Activated CD8-positive, alpha-beta memory T cell treated with anti-CD3 and anti-CD28 coated beads, Interleukin-2, amount 10 ng/mL, durations not matched to agents 7 days and 5 days (primary cell): ENCODE data around the gene PRDM15. TPM values are rescaled to one million over a fixed set of nuclear protein-coding genes. Genes with fewer than 3 reads are reported as not detected.

Source experiments
- ATAC-seq: fragments of 150-1000 bp; cut with Tn5 transposase; one replicate; pipeline ENCODE4 v1.10.0; 2021; ENCODE audit warnings: moderate library complexity
- CTCF ChIA-PET: fragments of 350-600 bp; sonication (Branson Sonifier 250); formaldehyde crosslinking; loops from one replicate; lab custom pipeline; 2021; ENCODE audit warnings: antibody characterized with exemption; lab: Charles Lee
- DNase-seq: peaks from one replicate; pipeline ENCODE4 v3.0.0-alpha.2; 2020
- H3K27ac Mint-ChIP-seq: one replicate; pipeline ENCODE4 v1.8.0; 2021; ENCODE audit warnings: mild to moderate bottlenecking, mixed read lengths
- H3K27me3 Mint-ChIP-seq: one replicate; pipeline ENCODE4 v1.8.0; 2021; ENCODE audit warnings: mixed read lengths
- H3K36me3 Mint-ChIP-seq: one replicate; pipeline ENCODE4 v1.8.0; 2021; ENCODE audit warnings: mild to moderate bottlenecking, mixed read lengths
- H3K4me1 Mint-ChIP-seq: one replicate; pipeline ENCODE4 v1.8.0; 2021; ENCODE audit warnings: mixed read lengths
- H3K4me3 Mint-ChIP-seq: one replicate; pipeline ENCODE4 v1.8.0; 2021; ENCODE audit warnings: mild to moderate bottlenecking, moderate library complexity, mixed read lengths
- H3K9me3 Mint-ChIP-seq: one replicate; pipeline ENCODE4 v1.8.0; 2022; ENCODE audit warnings: low read depth, mixed read lengths
- total RNA-seq, 2 experiments: library from RNA; stranded (reverse); gene quantifications; one replicate each; pipeline ENCODE4 v1.2.3, GENCODE V29; 2021

The PRDM15 gene
- total RNA-seq, 2 experiments from 2014 or later: 10.8 to 13.4 TPM

GRCh38 chr21:41769521-41769920 lies 109.6 kb downstream of the PRDM15 start:
- no peak overlapping the region for H3K27ac Mint-ChIP-seq
- H3K4me3 Mint-ChIP-seq: no peak overlapping the region
- ATAC-seq (no peak), DNase-seq (no peak)
- H3K27me3 Mint-ChIP-seq: peaks cover 71% of the 10 kb centered on the region
- H3K36me3 Mint-ChIP-seq: peaks cover 6% of the 10 kb centered on the region
- CTCF ChIA-PET: interaction anchor here (2.0 kb wide), 1 partner anchor 487 kb away, joined by 8 read pairs; no protein-coding TSS in a partner anchor
- H3K9me3 Mint-ChIP-seq: no peaks in the 10 kb centered on the region
- peaks cover 28% of the 10 kb centered on the region for H3K4me1 Mint-ChIP-seq

DNA sequence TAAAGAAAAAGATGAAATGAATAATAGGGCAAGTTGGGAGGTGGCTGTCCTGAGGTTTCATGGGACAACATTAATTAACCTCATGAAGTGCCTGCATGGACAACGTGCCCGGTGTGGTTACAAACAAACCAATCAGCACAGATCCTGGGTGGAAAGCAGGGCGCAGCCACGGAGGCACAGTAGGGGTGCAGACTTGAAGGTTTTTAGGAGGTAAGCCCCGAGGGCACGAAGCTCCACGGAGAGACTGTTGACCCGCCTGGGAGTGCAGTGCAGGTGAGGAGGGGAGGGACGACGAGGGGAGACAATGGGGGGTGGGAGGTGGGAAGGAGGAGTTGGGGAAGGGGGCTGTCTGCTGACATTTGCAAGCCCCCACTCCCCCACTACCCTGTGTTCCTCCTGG lies 110.0 kb downstream of the PRDM15 start:
- DNase-seq (no peak), ATAC-seq (no peak)
- H3K36me3 Mint-ChIP-seq: peaks cover 6% of the 10 kb centered on the region
- H3K27me3 Mint-ChIP-seq: peaks cover 72% of the 10 kb centered on the region
- H3K4me1 Mint-ChIP-seq: peaks cover 28% of the 10 kb centered on the region
- no peaks in the 10 kb centered on the region for H3K9me3 Mint-ChIP-seq
- CTCF ChIA-PET: interaction anchor here (1.2 to 2.0 kb wide), 2 partner anchors 485 to 486 kb away, joined by 4 to 8 read pairs; no protein-coding TSS in a partner anchor
- H3K4me3 Mint-ChIP-seq: peak overlapping the region; percentile 53
- H3K27ac Mint-ChIP-seq: no peak overlapping the region

DNA sequence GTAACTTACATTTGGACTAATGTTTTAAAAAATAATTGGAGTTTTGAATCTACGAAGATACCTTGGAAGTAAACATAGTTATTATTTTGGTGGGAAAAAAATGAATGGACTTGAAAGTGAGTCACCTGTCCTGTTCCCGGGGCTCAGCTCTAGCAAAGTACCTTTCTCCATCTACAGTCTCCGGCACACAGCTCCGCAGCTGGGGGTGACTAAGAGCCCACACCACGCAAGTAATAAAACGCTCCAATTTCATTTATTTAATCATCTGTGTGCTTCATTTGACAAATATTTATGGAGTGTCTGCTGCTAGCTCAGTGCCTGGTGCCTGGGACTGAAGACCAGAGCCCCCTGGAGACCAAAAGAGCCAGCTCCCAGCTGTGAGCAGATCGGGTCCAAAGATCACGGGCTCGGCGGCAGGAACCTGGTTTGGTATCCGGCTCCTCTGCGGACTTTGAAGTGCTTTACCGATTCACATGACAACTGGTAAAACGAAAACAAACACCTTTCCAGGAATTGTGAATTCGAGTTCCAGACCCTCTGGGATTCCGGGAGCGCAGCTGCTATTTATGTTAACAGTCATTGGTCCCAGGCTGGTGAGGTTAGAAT lies 110.6 kb downstream of the PRDM15 start:
- DNase-seq (peak; percentile 46), ATAC-seq (peak; percentile 24)
- Mint-ChIP-seq H3K36me3 (peaks cover 6% of the 10 kb centered on the region), H3K4me3 (peak overlapping the region; percentile 53), H3K27ac (no peak overlapping the region), H3K4me1 (peaks cover 28% of the 10 kb centered on the region), H3K27me3 (peaks cover 77% of the 10 kb centered on the region), H3K9me3 (no peaks in the 10 kb centered on the region)
- CTCF ChIA-PET: interaction anchor here (0.7 to 2.0 kb wide), 3 partner anchors 156 to 486 kb away, joined by 3 to 8 read pairs (median 4); no protein-coding TSS in a partner anchor

- DNase-seq (no peak), ATAC-seq (no peak)
- Mint-ChIP-seq H3K27me3 (peaks cover 80% of the 10 kb centered on the region), H3K27ac (peak overlapping the region; percentile 38), H3K36me3 (peaks cover 6% of the 10 kb centered on the region), H3K4me3 (peak overlapping the region; percentile 67), H3K9me3 (no peaks in the 10 kb centered on the region), H3K4me1 (peaks cover 28% of the 10 kb centered on the region)
- CTCF ChIA-PET: interaction anchor here (0.7 to 2.0 kb wide), 3 partner anchors 155 to 485 kb away, joined by 3 to 8 read pairs (median 4); no protein-coding TSS in a partner anchor
Observed at GRCh38 chr21:41767606-41768436, 111.3 kb downstream of the PRDM15 start.

DNA sequence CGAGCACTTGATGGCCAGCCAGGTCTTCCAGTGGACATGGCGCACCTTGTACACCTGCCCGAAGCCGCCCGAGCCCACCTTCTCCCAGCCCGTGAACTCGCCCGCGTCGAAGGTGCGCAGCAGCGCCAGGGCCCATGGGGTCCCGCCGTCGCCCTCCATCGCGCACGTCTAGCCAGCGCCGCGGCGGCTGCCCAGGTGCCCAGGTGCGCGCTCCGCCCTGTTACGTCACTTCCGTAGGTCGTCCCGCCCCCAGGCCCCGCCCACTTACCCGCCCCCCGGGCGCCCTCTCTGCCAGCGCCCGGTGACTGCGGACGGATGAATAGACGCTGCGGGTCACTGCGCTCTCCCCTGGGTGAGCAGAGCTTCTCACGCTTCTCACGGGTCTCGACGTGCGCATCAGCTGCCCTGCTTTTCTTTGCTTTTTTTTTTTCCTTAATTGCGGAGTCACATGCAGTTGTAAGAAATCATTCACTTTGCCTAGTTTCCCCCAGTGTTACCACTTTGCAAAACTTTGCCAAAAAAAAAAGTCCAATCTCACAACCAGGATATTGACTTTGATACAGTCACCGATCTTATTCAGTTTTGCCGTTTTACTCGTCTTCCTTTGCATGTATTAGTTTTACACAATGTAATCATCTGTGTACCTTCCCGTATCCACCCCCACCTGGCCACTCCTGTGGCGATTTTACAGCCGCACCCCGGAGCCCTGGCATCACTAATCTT lies 112.1 kb downstream of the PRDM15 start, which contains the start of gene RIPK4:
RIPK4 (minus strand) TSS at position 170 of the 723 bp plus-strand sequence; CDS start at position 159, 11 bp downstream.
- peaks cover 28% of the 10 kb centered on the region for H3K4me1 Mint-ChIP-seq
- ATAC-seq: peak; percentile 65
- CTCF ChIA-PET: no interaction called here
- H3K36me3 Mint-ChIP-seq: peaks cover 6% of the 10 kb centered on the region
- no peaks in the 10 kb centered on the region for H3K9me3 Mint-ChIP-seq
- H3K27ac Mint-ChIP-seq: peak within 1 kb of the TSS; percentile 38
- H3K27me3 Mint-ChIP-seq: peaks cover 85% of the 10 kb centered on the region
- peak; percentile 65 for DNase-seq
- H3K4me3 Mint-ChIP-seq: peak within 1 kb of the TSS; percentile 67

- Mint-ChIP-seq H3K36me3 (peaks cover 6% of the 10 kb centered on the region), H3K9me3 (no peaks in the 10 kb centered on the region), H3K27ac (no peak overlapping the region), H3K27me3 (peaks cover 88% of the 10 kb centered on the region), H3K4me1 (peaks cover 31% of the 10 kb centered on the region), H3K4me3 (no peak overlapping the region)
- CTCF ChIA-PET: interaction anchor here (1.5 kb wide), 1 partner anchor 483 kb away, joined by 3 read pairs; no protein-coding TSS in a partner anchor
- ATAC-seq (no peak), DNase-seq (no peak)
Observed at GRCh38 chr21:41765973-41766882, 112.9 kb downstream of the PRDM15 start.

GRCh38 chr21:41765420-41765821 lies 113.7 kb downstream of the PRDM15 start:
- Mint-ChIP-seq H3K36me3 (peaks cover 6% of the 10 kb centered on the region), H3K4me3 (no peak overlapping the region), H3K9me3 (no peaks in the 10 kb centered on the region), H3K4me1 (peaks cover 31% of the 10 kb centered on the region), H3K27me3 (peaks cover 90% of the 10 kb centered on the region), H3K27ac (no peak overlapping the region)
- CTCF ChIA-PET: interaction anchor here (1.5 kb wide), 1 partner anchor 482 kb away, joined by 3 read pairs; no protein-coding TSS in a partner anchor
- ATAC-seq (no peak), DNase-seq (no peak)

DNA sequence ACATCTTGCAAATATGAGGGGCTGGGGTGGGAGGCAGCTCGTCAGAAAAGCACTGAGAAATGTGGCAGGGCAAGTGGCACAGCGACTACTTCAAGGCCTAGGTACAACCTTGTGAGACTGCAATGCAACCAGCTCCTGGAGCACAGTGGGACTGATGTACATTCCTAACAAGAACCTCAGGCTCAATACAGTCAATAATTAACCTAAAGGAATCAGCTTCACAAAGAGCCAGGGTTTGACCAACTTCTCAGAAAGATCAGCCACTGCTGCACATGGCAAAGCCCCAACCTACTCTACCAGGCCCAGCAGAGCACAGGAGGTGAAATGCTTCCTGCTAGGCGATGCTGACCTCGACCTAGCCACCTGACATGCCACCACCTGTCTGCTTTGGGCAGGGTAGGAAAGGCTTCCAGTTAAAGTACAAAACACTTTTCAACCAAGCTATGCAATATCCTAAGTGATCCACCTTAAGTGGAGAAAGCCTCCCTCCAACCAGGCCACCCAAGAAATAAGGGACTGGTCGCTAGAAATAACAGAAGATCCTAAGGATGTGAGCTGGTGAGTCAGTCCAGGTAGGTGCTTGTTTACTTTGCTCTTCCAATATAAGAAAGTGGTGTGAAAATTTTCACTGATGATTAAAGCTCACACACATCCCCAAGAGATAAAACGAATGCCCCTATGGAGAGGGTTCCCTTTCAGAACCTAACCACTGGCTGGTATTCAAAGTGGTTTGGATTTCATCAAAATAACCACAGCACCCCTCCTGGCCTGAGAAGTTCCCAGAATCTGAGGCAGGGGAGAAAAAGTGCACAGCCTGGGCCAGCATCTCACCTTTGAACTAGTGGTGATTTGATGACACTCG lies 114.4 kb downstream of the PRDM15 start:
- no peaks in the 10 kb centered on the region for H3K9me3 Mint-ChIP-seq
- no peak for ATAC-seq
- DNase-seq: no peak
- no peak overlapping the region for H3K27ac Mint-ChIP-seq
- H3K27me3 Mint-ChIP-seq: peaks cover 90% of the 10 kb centered on the region
- peaks cover 31% of the 10 kb centered on the region for H3K4me1 Mint-ChIP-seq
- CTCF ChIA-PET: interaction anchor here (1.5 kb wide), 1 partner anchor 481 kb away, joined by 3 read pairs; no protein-coding TSS in a partner anchor
- H3K36me3 Mint-ChIP-seq: peaks cover 6% of the 10 kb centered on the region
- no peak overlapping the region for H3K4me3 Mint-ChIP-seq

DNA sequence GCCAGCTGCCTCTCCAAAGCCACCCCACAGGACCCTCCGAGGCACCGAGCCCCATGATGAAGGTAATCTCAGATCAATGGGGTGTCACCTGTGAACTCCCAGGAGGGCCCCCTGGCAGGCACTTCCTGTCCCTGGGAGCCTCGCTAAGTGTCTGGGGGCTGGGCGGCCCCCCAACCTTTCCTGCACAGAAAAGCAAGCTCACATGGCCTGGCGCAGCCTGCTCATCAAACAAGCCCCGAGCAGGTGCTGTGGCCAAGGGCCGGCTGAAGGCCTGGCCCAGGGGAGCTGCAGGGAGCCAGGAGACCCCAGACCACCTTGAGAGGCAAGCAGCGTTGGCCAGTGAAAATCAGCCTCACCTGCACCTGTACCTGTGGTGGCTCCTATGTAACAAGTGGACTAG lies 115.1 kb downstream of the PRDM15 start:
- Mint-ChIP-seq H3K27ac (no peak overlapping the region), H3K36me3 (peaks cover 6% of the 10 kb centered on the region), H3K9me3 (no peaks in the 10 kb centered on the region), H3K27me3 (peaks cover 88% of the 10 kb centered on the region), H3K4me1 (peaks cover 29% of the 10 kb centered on the region), H3K4me3 (no peak overlapping the region)
- CTCF ChIA-PET: no interaction called here
- ATAC-seq (no peak), DNase-seq (no peak)

DNA sequence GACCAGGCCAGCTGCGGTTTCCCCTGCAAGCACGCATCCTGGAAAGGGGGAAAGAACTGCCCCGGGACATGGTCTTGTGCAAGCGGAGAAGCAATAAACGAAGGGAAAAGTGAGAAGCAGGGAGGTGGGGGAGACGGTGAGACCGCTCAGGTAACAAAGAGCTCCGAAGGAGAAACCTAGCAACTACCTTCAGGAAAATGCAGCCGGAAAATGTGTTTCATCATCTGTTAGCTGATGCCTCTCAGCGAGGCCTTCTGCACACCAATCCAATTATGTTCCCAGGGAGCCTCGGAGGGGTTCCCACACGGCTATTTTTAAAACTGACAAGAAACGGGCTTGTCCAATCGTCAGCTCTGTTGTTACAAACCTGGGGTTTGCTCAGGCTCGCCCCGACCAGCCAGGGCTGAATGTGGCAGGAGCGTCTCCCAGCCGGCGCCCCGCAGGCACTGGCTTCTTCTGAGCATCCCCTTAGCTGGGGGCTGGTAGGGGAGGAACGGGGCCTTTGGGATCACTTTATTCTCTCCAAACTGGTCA lies 115.7 kb downstream of the PRDM15 start:
- Mint-ChIP-seq H3K9me3 (no peaks in the 10 kb centered on the region), H3K27ac (no peak overlapping the region), H3K36me3 (peaks cover 6% of the 10 kb centered on the region), H3K4me3 (no peak overlapping the region), H3K4me1 (peaks cover 24% of the 10 kb centered on the region), H3K27me3 (peaks cover 83% of the 10 kb centered on the region)
- DNase-seq: no peak
- no peak for ATAC-seq
- CTCF ChIA-PET: no interaction called here

GRCh38 chr21:41762753-41763152 lies 116.4 kb downstream of the PRDM15 start:
- DNase-seq (no peak), ATAC-seq (no peak)
- CTCF ChIA-PET: no interaction called here
- H3K4me1 Mint-ChIP-seq: peaks cover 17% of the 10 kb centered on the region
- H3K36me3 Mint-ChIP-seq: peaks cover 4% of the 10 kb centered on the region
- H3K27ac Mint-ChIP-seq: no peak overlapping the region
- no peak overlapping the region for H3K4me3 Mint-ChIP-seq
- peaks cover 76% of the 10 kb centered on the region for H3K27me3 Mint-ChIP-seq
- no peaks in the 10 kb centered on the region for H3K9me3 Mint-ChIP-seq
